NCI-H2029 (cell line): ENCODE data around the gene PYGB.
A peak's percentile ranks its signal among the peaks of the same experiment; 100 is the strongest.

Source experiments
- DNase-seq: peaks from one replicate; lab custom pipeline; 2025; lab: John Stamatoyannopoulos, UW

PYGB gene

GRCh38 chr20:25247956-25248785, at the start of gene PYGB:
Gene PYGB (plus strand): TSS chr20:25248085. CDS start chr20:25248179, 94 bp downstream.
- DNase-seq = peak; percentile 82

DNA sequence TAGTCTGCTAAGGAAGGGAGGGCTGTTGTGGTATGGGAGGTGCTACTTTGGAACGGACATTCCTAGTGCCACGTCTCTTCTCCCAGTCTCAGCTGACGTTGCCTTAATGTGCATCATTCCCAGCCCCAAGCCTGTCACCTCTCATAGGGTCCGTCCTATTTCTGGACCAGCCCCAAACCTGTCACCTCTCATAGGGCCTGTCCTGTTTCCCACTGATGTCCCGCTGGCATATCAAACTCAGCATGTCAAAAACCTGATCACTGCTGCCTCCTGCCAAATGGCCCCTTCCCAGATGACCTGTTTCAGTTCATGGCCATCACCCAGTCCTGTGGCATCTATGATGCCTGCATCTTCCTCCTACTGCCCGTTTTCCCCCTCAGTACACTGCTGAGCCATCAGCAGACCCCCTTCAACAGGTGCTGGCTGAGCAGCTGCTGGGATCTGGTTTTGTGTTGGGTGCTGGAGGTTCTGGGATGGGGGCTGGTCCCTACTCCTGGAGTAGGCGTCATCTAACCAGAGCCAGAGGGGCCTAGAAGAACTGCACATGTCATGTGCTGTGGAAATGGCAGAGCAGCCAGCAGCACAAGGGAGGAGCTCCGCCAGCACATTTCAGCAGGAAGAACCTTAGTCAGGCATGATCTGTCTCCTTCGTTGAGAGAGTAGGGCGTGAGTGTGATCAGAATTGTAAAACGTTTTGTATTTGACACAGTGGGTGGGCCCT, 49.1 kb upstream of the PYGB start:
- no peak for DNase-seq

GRCh38 chr20:25199473-25200260, 48.2 kb upstream of the PYGB start:
- DNase-seq = no peak

DNA sequence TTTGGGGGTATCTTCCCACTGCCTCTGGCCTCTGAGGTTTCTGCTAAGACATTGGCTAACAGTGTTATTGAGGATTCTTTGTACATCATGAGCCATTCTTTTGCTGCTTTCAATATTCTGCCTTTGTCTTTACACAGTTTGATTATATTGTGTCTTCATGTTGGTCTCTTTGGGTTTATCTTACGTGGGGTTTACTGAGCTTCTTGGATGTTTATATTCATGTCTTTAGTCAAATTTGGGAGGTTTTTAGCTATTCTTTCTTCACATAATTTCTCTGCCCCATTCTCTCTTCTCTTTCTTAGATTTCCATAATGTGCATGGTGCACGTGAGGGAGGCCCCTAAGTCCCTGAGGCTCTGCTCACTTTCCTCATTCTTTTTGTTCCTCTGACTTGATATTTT, 44.8 kb upstream of the PYGB start:
- DNase-seq = no peak

GRCh38 chr20:25203871-25204320, 44.0 kb upstream of the PYGB start:
- no peak for DNase-seq

GRCh38 chr20:25204550-25205276, 43.2 kb upstream of the PYGB start:
- no peak for DNase-seq

DNA sequence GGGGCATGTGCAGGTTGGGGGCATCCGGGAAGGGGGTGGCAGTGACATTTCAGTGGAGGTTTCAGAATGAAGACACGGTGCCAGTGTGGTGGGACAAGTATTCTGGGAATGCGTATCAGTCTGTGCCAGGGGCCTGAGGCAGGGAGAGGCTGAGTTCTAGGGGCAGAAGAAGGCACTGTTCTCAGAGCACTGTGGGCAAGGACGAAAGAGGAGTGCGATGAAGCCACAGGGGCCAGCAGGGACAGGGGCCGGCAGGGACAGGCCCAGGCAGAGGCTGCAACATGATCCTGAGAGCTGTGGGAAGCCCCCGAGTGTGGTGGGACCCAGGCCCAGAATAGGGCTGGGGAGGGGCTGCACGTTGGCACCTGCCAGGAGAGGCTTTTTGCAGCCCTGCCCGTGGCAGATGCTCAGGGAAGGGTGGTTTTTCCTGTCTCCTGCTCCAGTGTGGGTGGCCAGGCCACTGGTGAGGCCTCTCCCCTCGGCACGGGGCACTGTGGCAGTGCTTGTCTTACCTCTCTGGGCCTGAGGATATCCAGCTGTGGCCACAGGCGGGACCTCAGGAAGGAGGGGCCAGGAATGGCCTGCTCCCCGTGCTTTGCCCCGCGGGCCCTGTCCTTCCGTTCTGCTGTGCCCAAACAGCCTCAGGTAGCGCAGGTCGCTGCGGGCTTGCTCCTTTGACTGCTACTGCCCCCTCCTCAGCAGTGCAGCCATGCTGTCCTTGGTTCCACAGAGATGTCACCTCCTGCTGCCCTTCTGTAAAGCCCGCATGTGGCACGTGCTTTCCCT, 42.4 kb upstream of the PYGB start:
- DNase-seq = no peak

- DNase-seq = no peak
These were observed 41.9 kb upstream of the PYGB start for GRCh38 chr20:25206063-25206403.

GRCh38 chr20:25206548-25206947, 41.3 kb upstream of the PYGB start:
- DNase-seq = no peak

- DNase-seq = no peak
These were observed 40.5 kb upstream of the PYGB start for GRCh38 chr20:25207149-25207959.

DNA sequence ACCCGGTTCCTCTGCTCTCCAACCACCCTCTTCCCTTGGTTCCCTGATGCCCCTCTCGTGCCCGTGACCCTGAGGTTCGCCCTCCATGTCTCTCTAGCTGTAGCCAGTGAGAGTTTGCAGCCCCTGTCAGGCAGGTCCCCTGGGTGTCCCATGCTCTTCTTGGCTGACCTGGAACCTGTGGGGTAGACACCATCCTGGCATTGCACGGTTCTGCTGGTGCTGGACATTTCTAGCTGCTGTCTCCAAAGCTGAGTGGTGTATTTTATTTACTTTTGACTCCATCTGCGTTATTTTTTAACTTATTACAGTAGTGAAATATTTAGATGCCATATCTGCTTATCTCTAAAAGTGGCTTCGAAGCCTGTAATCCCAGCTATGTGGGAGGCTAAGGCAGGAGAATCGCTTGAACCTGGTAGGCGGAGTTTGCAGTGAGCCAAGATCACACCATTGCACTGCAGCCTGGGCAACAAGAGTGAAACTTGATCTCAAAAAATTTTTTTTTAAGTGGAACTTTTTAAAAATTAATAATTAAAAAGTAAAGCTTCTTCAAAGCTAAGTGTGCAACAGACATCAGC, 39.8 kb upstream of the PYGB start:
- DNase-seq = no peak

- no peak for DNase-seq
These were observed 38.5 kb upstream of the PYGB start for GRCh38 chr20:25209400-25209799.

DNA sequence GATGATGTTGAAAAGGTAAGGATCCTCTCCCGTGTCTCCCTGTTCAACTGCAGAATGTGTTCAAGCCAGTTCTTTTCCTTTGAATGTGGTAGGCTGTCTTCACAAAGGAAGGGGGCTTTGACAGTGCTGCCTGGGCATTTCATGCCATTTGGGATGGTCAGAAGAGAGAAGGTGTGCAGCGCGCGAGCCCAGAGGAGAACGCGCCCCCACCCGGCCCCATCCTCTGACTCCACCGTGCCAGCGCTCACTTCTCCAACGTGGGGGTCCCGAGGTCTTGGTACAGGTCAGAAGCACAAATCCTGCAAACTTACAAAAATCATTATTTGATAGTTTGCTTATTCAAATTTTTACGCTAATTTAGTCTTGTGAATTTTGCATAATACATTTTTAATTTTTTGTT, 38.0 kb upstream of the PYGB start:
- no peak for DNase-seq

DNA sequence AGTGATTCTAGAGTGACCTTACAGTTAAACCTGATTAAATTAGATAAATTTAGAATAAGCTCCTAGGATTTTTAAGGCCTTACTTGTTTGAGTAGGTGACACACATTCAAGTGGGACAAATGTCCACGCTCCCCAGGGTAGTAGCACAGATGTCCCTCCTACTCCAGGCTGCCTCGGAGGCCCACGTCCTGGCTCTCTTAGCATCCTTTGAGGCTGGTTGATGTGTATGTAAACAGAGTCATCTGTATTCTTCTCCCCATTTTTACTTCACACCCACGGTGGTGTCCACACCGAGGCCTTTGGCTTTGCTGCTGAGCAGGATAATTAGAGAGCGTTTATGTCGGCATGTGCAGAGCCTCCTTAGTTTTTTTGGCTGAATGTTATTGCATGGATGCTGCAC, 36.6 kb upstream of the PYGB start:
- DNase-seq = no peak

GRCh38 chr20:25212242-25212641, 35.6 kb upstream of the PYGB start:
- DNase-seq = no peak

DNA sequence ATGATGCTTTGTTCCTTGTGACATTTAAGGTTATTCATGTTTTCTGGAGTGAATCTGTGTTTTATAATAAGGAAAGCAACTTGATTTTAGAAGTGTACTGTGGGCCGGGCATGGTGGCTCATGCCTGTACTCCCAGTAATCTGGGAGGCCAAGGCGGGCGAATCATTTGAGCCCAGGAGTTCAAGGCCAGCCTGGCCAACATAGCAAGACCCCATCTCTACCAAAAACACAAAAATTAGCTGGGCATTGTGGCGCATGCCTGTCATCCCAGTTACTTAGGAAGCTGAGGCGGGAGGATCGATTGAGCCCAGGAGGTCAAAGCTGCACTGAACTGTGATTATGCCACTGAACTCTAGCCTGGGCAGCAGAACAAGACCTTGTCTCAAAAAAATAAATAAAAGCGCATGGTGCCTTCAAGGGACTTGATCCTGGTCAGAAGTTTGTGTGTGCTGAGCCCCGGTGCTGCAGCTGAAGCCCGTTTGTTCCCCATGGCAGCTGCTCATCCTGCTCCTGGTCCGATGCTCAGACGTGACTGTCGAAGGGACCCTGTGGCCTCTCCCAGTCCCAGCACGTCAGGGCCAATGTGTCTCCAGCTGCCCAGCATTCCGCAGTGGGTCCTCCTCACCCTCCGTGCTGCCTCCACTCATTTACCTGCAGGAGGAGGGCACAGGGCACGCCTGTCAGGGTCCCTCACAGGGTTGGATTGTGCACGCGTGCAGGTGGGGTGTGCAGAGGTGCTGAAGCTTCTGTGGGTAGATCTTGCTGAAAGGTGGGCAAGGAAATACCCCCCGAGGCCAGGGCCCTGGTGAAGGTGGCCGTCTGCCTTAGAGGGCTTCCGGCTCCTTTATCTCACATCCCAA, 34.1 kb upstream of the PYGB start:
- no peak for DNase-seq

DNA sequence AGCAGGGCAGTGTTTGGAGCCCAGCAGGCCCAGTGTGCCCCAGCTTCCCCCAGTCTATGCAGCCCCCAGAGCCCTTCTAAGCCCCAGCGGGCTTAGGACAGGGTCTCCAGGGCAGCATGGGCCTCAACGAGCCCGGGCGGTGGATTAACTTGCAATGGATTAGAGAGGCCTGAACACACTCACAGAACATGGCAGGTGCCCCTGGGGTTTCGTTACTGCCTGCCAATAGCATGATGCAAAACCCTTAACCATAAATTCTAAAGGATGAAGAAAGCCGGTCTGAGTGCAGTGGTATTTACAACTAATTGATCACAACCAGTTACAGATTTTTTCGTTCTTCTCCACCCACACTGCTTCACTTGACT, 33.5 kb upstream of the PYGB start:
- no peak for DNase-seq

DNA sequence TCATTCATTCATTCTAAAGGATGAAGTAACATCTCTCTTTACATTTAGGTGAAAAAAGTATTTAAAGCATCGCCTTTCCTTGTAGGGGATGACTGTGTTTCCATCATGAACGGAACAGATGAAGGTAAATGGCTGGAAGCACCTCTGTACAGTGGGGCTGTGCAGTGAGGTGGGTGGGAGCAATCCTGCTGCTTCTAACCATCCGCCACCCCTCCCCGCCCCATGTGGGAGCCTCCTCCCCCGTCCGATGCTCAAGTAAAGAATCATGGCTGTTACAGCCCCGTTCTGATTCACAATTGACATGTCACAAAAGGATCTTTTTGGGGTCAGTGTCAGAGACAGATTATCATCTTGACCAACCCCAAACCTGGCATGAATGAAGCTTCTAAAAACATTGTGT, 33.1 kb upstream of the PYGB start:
- no peak for DNase-seq

DNA sequence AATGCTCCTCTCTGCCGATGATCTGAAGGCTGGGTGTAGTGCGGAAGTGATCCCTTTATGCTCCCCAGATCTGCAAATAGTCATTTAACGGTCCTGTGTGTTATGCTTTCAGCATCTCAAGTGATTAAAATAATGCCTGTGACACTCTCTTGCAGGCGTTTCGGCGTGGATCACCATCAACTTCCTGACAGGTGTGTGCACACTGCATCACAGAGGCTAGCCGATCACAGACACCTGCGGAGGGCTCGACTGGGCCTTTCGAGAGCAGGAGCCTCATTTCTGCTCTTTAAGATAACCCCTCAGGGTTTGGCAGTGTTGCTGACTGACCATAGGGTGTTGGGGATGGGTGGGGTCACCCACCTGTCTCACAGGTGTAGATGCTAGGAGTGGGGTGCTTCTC, 32.4 kb upstream of the PYGB start:
- no peak for DNase-seq
